Keratinocyte (primary cell): Measurements from ENCODE around the gene CD72. TPM values are rescaled to one million over a fixed set of nuclear protein-coding genes. Genes with fewer than 3 reads are reported as not detected.

Source experiments
- DNase-seq: peaks from one replicate; pipeline ENCODE4 v3.0.0-alpha.2; 2011; ENCODE audit warnings: low read depth, missing footprints, low spot score
- FAIRE-seq: peaks from 2 replicates; lab custom pipeline; 2011; peaks lifted over from hg19 to GRCh38; lab: Jason Lieb, UNC
- H2AFZ ChIP-seq: 2 replicates; pipeline ENCODE4 v1.6.0; 2012; ENCODE audit warnings: low read length, control low read depth, inconsistent platforms; ENCODE audit not compliant: control insufficient read depth
- H3K27ac ChIP-seq: 2 replicates; pipeline ENCODE4 v1.5.1; 2011; ENCODE audit warnings: low read length; ENCODE audit not compliant: control insufficient read depth, insufficient read depth
- H3K27me3 ChIP-seq: 3 replicates; pipeline ENCODE4 v1.6.0; 2011; ENCODE audit warnings: low read length; ENCODE audit not compliant: control insufficient read depth, insufficient read depth; ENCODE audit errors: extremely low read depth
- H3K36me3 ChIP-seq, 2 experiments: 2 replicates in 1 of 2; 3 replicates in 1 of 2; pipeline ENCODE4 v1.5.1; 2011; ENCODE audit warnings: low read length in 2 of 2, mild to moderate bottlenecking in 1 of 2; ENCODE audit not compliant: control insufficient read depth in 2 of 2, insufficient read depth in 2 of 2; ENCODE audit errors: extremely low read depth in 1 of 2
- H3K4me1 ChIP-seq: 3 replicates; pipeline ENCODE4 v1.5.1; 2011; ENCODE audit warnings: low read length; ENCODE audit not compliant: control insufficient read depth, insufficient read depth; ENCODE audit errors: extremely low read depth
- H3K4me2 ChIP-seq: 3 replicates; pipeline ENCODE4 v1.6.0; 2011; ENCODE audit warnings: low read depth, low read length; ENCODE audit not compliant: control insufficient read depth, insufficient read depth; ENCODE audit errors: extremely low read depth
- H3K4me3 ChIP-seq, 3 experiments: fragments of 200-600 bp in 1 of 3; sonication (generic) in 1 of 3; 2 replicates in 2 of 3; 3 replicates in 1 of 3; pipeline ENCODE4 v1.5.1; 2011 to 2016; ENCODE audit warnings: low read length in 3 of 3, mild to moderate bottlenecking in 3 of 3, control low read depth in 2 of 3, inconsistent platforms in 1 of 3, low read depth in 1 of 3, mixed read lengths in 1 of 3, mixed run types in 1 of 3, moderate library complexity in 1 of 3; ENCODE audit not compliant: control insufficient read depth in 2 of 3, insufficient read depth in 2 of 3; ENCODE audit errors: extremely low read depth in 1 of 3
- H3K79me2 ChIP-seq: 2 replicates; pipeline ENCODE4 v1.6.0; 2012; ENCODE audit warnings: low read length; ENCODE audit not compliant: control insufficient read depth, insufficient read depth
- H3K9ac ChIP-seq: 3 replicates; pipeline ENCODE4 v1.6.0; 2011; ENCODE audit warnings: low read length; ENCODE audit not compliant: control insufficient read depth, insufficient read depth; ENCODE audit errors: extremely low read depth
- H3K9me1 ChIP-seq: 3 replicates; pipeline ENCODE4 v1.6.0; 2011; ENCODE audit warnings: low read length; ENCODE audit not compliant: control insufficient read depth, insufficient read depth; ENCODE audit errors: extremely low read depth
- H3K9me3 ChIP-seq: 2 replicates; pipeline ENCODE4 v1.5.1; 2012; ENCODE audit warnings: low read depth, low read length; ENCODE audit not compliant: control insufficient read depth
- H4K20me1 ChIP-seq: 3 replicates; pipeline ENCODE4 v1.6.0; 2011; ENCODE audit warnings: low read length; ENCODE audit not compliant: control insufficient read depth, insufficient read depth; ENCODE audit errors: extremely low read depth
- CTCF ChIP-seq, 3 experiments: IDR thresholded peaks in 1 of 3; conservative IDR thresholded peaks in 1 of 3; optimal IDR thresholded peaks in 1 of 3; 2 replicates in 2 of 3; 3 replicates in 1 of 3; pipeline versions ENCODE3 to v1.5.1; 2011; ENCODE audit warnings: low read length in 3 of 3, mild to moderate bottlenecking in 3 of 3, moderate library complexity in 2 of 3, control low read depth in 1 of 3, inconsistent platforms in 1 of 3; ENCODE audit not compliant: insufficient read depth in 2 of 3; ENCODE audit errors: extremely low read depth in 1 of 3
- EZH2 ChIP-seq: IDR thresholded peaks from one replicate; pipeline ENCODE4 v1.6.1; 2012; ENCODE audit warnings: inconsistent platforms, mild to moderate bottlenecking, low read length, moderate library complexity
- dilution Hi-C: fragments of 300-500 bp; cut with MboI; formaldehyde crosslinking; loops from one replicate; pipeline ENCODE4 v1.7.0; 2020; ENCODE audit warnings: low sequenced_read_pairs; ENCODE audit not compliant: extremely low pct_ligation_motif_present
- polyA plus RNA-seq, 5 experiments: library from polyadenylated mRNA; depleted of rRNA in 3 of 5; stranded (reverse) in 3 of 5; stranded (forward) in 1 of 5; unstranded in 1 of 5; fragments of >200 nt; gene quantifications; 1 replicate in 1 of 5; 2 replicates in 3 of 5; 3 replicates in 1 of 5; pipeline versions ENCODE4 v1.2.1 to v1.2.3, GENCODE V29; 2011 to 2012; ENCODE audit warnings: missing spikeins in 2 of 5, low read depth in 1 of 5, low replicate concordance in 1 of 5

Gene CD72
- polyA plus RNA-seq, 1 donor (not counting 4 experiments of a cell fraction or from before 2014, with no cell fraction given): 0.66 TPM

- Histone ChIP-seq H3K9me3 (peaks cover 2% of the 10 kb centered on the region), H3K27ac (no peak overlapping the region), H3K4me2 (no peak overlapping the region), H3K4me1 (no peaks in the 10 kb centered on the region), H3K79me2 (no peaks in the 10 kb centered on the region), H2AFZ (no peak overlapping the region), H3K4me3 (no peak overlapping the region), H3K9me1 (no peaks in the 10 kb centered on the region), H3K9ac (no peak overlapping the region), H3K36me3 (no peaks in the 10 kb centered on the region), H4K20me1 (no peaks in the 10 kb centered on the region), H3K27me3 (no peaks in the 10 kb centered on the region)
- no peak for DNase-seq
- no peak for FAIRE-seq
- dilution Hi-C loops: no loop called here
- TF ChIP-seq CTCF (optimal IDR thresholded peaks at IDR 0.05 in 1 of 3, IDR thresholded peaks at IDR 0.05 in 1 of 3, conservative IDR thresholded peaks at IDR 0.05 in 1 of 3; ENCODE audit: extremely low read depth in 1 of 3, insufficient read depth in 2 of 3, low read length in 3 of 3) (no peak), EZH2 (no peak)
Measured at GRCh38 chr9:35577486-35577885, 40.7 kb downstream of the CD72 start.

- no peak for FAIRE-seq
- no peak for TF ChIP-seq EZH2
- TF ChIP-seq CTCF (optimal IDR thresholded peaks at IDR 0.05 in 1 of 3, IDR thresholded peaks at IDR 0.05 in 1 of 3, conservative IDR thresholded peaks at IDR 0.05 in 1 of 3; ENCODE audit: extremely low read depth in 1 of 3, insufficient read depth in 2 of 3, low read length in 3 of 3): no peak
- Histone ChIP-seq H3K36me3 (no peaks in the 10 kb centered on the region), H3K27me3 (no peaks in the 10 kb centered on the region), H3K27ac (no peak overlapping the region), H3K4me3 (no peak overlapping the region), H4K20me1 (no peaks in the 10 kb centered on the region), H3K79me2 (no peaks in the 10 kb centered on the region), H3K4me1 (no peaks in the 10 kb centered on the region), H3K9me3 (peaks cover 2% of the 10 kb centered on the region), H3K9ac (no peak overlapping the region), H2AFZ (no peak overlapping the region), H3K4me2 (no peak overlapping the region), H3K9me1 (no peaks in the 10 kb centered on the region)
- dilution Hi-C loops: no loop called here
- DNase-seq: no peak
Measured at GRCh38 chr9:35575478-35575877, 42.7 kb downstream of the CD72 start.
